Measurements from ENCODE around the gene FAM177B. TPM values are rescaled to one million over a fixed set of nuclear protein-coding genes. Genes with fewer than 3 reads are reported as not detected.

The FAM177B gene
- total RNA-seq, 1 donor, result 0.27 TPM

GRCh38 chr1:222784371-222784770 lies 47.4 kb downstream of the FAM177B start:
- DNase-seq (ENCODE audit: low read depth in 2 of 3, low spot score in 2 of 3), result no peak

- DNase-seq (ENCODE audit: low read depth in 2 of 3, low spot score in 2 of 3), result no peak
These were observed 47.9 kb downstream of the FAM177B start for GRCh38 chr1:222784916-222785315.

- DNase-seq (ENCODE audit: low read depth in 2 of 3, low spot score in 2 of 3), result no peak
These were observed 48.5 kb downstream of the FAM177B start for GRCh38 chr1:222785529-222785928.

GRCh38 chr1:222786121-222786520 lies 49.1 kb downstream of the FAM177B start:
- no peak for DNase-seq (ENCODE audit: low read depth in 2 of 3, low spot score in 2 of 3)

GRCh38 chr1:222787729-222788128 lies 50.7 kb downstream of the FAM177B start:
- no peak for DNase-seq (ENCODE audit: low read depth in 2 of 3, low spot score in 2 of 3)

- DNase-seq (ENCODE audit: low read depth in 2 of 3, low spot score in 2 of 3), result no peak
These were observed 51.6 kb downstream of the FAM177B start for GRCh38 chr1:222788402-222789156.

GRCh38 chr1:222790115-222790514 lies 53.1 kb downstream of the FAM177B start:
- no peak for DNase-seq (ENCODE audit: low read depth in 2 of 3, low spot score in 2 of 3)

- DNase-seq (ENCODE audit: low read depth in 2 of 3, low spot score in 2 of 3), result no peak
These were observed 53.5 kb downstream of the FAM177B start for GRCh38 chr1:222790520-222790919.

- DNase-seq (ENCODE audit: low read depth in 2 of 3, low spot score in 2 of 3), result no peak
These were observed 54.2 kb downstream of the FAM177B start for GRCh38 chr1:222791006-222791710.

GRCh38 chr1:222792744-222793143 lies 55.7 kb downstream of the FAM177B start:
- peak in 1 of 3 donors; percentile 54 for DNase-seq (ENCODE audit: low read depth in 2 of 3, low spot score in 2 of 3)

- no peak for DNase-seq (ENCODE audit: low read depth in 2 of 3, low spot score in 2 of 3)
These were observed 57.9 kb downstream of the FAM177B start for GRCh38 chr1:222794656-222795474.

- peak in 1 of 3 donors; percentile 7 for DNase-seq (ENCODE audit: low read depth in 2 of 3, low spot score in 2 of 3)
These were observed 61.1 kb downstream of the FAM177B start for GRCh38 chr1:222798116-222798515.

- no peak for DNase-seq (ENCODE audit: low read depth in 2 of 3, low spot score in 2 of 3)
These were observed 62.0 kb downstream of the FAM177B start for GRCh38 chr1:222798975-222799374.

Other genes with a start within 250 kb of the FAM177B start
- under 0.01 TPM for gene HHIPL2, start 189.1 kb upstream of the FAM177B start, total RNA-seq
- 2.4 TPM for gene TAF1A, start 147.3 kb upstream of the FAM177B start, total RNA-seq
- gene MIA3, start 119.1 kb upstream of the FAM177B start, total RNA-seq, result 66.0 TPM
- 11.6 TPM for gene AIDA, start 24.7 kb upstream of the FAM177B start, total RNA-seq
- gene BROX, start 24.6 kb upstream of the FAM177B start, total RNA-seq, result 15.9 TPM
- 3.5 TPM for gene DISP1, start 77.8 kb downstream of the FAM177B start, total RNA-seq